HepG2 (cell line): ENCODE measurements around the gene SRSF4. TPM values are rescaled to one million over a fixed set of nuclear protein-coding genes. Genes with fewer than 3 reads are reported as not detected.

Experiments used
- CBX1 ChIP-seq: IDR thresholded peaks from one replicate; pipeline ENCODE4 v1.6.1; 2016; ENCODE audit warnings: antibody characterized with exemption, low read depth
- E2F5 ChIP-seq: sonication (generic); formaldehyde crosslinking; conservative IDR thresholded peaks from 2 replicates; pipeline ENCODE4 v1.4.0; 2020; ENCODE audit warnings: missing genetic modification reagents
- EEA1 ChIP-seq: sonication (generic); formaldehyde crosslinking; IDR thresholded peaks from 2 replicates; pipeline ENCODE4 v1.5.1; 2020; ENCODE audit warnings: mild to moderate bottlenecking, missing genetic modification reagents, borderline replicate concordance
- IRF1 ChIP-seq: sonication (generic); formaldehyde crosslinking; IDR thresholded peaks from 2 replicates; pipeline ENCODE4 v1.4.0; 2020; ENCODE audit warnings: low read depth, mild to moderate bottlenecking, missing genetic modification reagents
- KDM4B ChIP-seq: sonication (generic); formaldehyde crosslinking; IDR thresholded peaks from 2 replicates; pipeline ENCODE4 v1.4.0; 2020; ENCODE audit warnings: missing genetic modification reagents
- MAF1 ChIP-seq: sonication (generic); formaldehyde crosslinking; IDR thresholded peaks from 2 replicates; pipeline ENCODE4 v1.5.0; 2020; ENCODE audit warnings: missing genetic modification reagents, borderline replicate concordance
- NR2C2 ChIP-seq: sonication (generic); formaldehyde crosslinking; IDR thresholded peaks from 2 replicates; pipeline ENCODE4 v1.4.0; 2020; ENCODE audit warnings: missing genetic modification reagents, mild to moderate bottlenecking, moderate library complexity, borderline replicate concordance
- NR2F2 ChIP-seq: IDR thresholded peaks from 2 replicates; pipeline ENCODE4 v1.6.1; 2012; ENCODE audit warnings: low read depth, inconsistent platforms, borderline replicate concordance
- PHF20 ChIP-seq: sonication (generic); formaldehyde crosslinking; IDR thresholded peaks from 2 replicates; pipeline ENCODE4 v1.5.0; 2020; ENCODE audit warnings: mild to moderate bottlenecking, missing genetic modification reagents
- SOX6 ChIP-seq, 2 experiments: fragments of 450-650 bp in 1 of 2; sonication (generic) in 1 of 2; formaldehyde crosslinking in 1 of 2; IDR thresholded peaks; 2 replicates each; pipeline versions ENCODE4 v1.4.0 to v1.6.1; 2017 to 2020; ENCODE audit warnings: antibody characterized with exemption in 1 of 2, mild to moderate bottlenecking in 1 of 2, missing genetic modification reagents in 1 of 2
- TAF1 ChIP-seq: sonication (generic); formaldehyde crosslinking; IDR thresholded peaks from 2 replicates; pipeline ENCODE4 v1.4.0; 2020; ENCODE audit warnings: missing genetic modification reagents
- TARDBP ChIP-seq: sonication (generic); formaldehyde crosslinking; IDR thresholded peaks from 2 replicates; pipeline ENCODE4 v1.8.0; 2022; ENCODE audit warnings: mild to moderate bottlenecking, missing genetic modification reagents
- ZFP91 ChIP-seq: sonication (generic); formaldehyde crosslinking; IDR thresholded peaks from 2 replicates; pipeline ENCODE4 v1.9.0; 2022; ENCODE audit warnings: missing genetic modification reagents, mild to moderate bottlenecking, borderline replicate concordance
- ZMYM2 ChIP-seq: sonication (generic); formaldehyde crosslinking; IDR thresholded peaks from 2 replicates; pipeline ENCODE4 v1.8.0; 2022; ENCODE audit warnings: mild to moderate bottlenecking, missing genetic modification reagents
- ZNF18 ChIP-seq: sonication (generic); formaldehyde crosslinking; IDR thresholded peaks from 2 replicates; pipeline ENCODE4 v1.8.0; 2022; ENCODE audit warnings: mild to moderate bottlenecking, missing genetic modification reagents; ENCODE audit not compliant: insufficient replicate concordance
- ZNF232 ChIP-seq: sonication (generic); formaldehyde crosslinking; IDR thresholded peaks from 2 replicates; pipeline ENCODE4 v1.4.0; 2020; ENCODE audit warnings: missing genetic modification reagents, borderline replicate concordance
- ZNF30 ChIP-seq: sonication (generic); formaldehyde crosslinking; IDR thresholded peaks from 2 replicates; pipeline ENCODE4 v1.5.0; 2020; ENCODE audit warnings: mild to moderate bottlenecking, missing genetic modification reagents
- ZNF337 ChIP-seq: sonication (generic); formaldehyde crosslinking; IDR thresholded peaks from 2 replicates; pipeline ENCODE4 v1.5.1; 2020; ENCODE audit warnings: missing genetic modification reagents, low read depth, mild to moderate bottlenecking, borderline replicate concordance
- ZNF496 ChIP-seq: sonication (generic); formaldehyde crosslinking; IDR thresholded peaks from 2 replicates; pipeline ENCODE4 v1.8.1; 2023; ENCODE audit warnings: mild to moderate bottlenecking, moderate library complexity, missing genetic modification reagents; ENCODE audit not compliant: insufficient replicate concordance
- ZNF7 ChIP-seq: IDR thresholded peaks from 2 replicates; pipeline ENCODE4 v1.6.1; 2016; ENCODE audit warnings: missing biosample characterization, missing genetic modification reagents
- polyA plus RNA-seq, 8 experiments: library from polyadenylated mRNA; depleted of rRNA in 3 of 8; stranded (reverse) in 7 of 8; unstranded in 1 of 8; fragments of >200 nt; fragmentation: Illumina TruSeq in 4 of 8; extraction: Trizol in 4 of 8; gene quantifications; 2 replicates each; pipeline versions ENCODE4 v1.2.1 to v1.2.3, GENCODE V29; 2011 to 2016; ENCODE audit warnings: low read depth in 4 of 8, missing spikeins in 1 of 8, mixed read lengths in 1 of 8; ENCODE audit not compliant: insufficient read depth in 1 of 8
- total RNA-seq, 5 experiments: library from RNA; depleted of rRNA; stranded (reverse); fragments of >200 nt; fragmentation: Illumina TruSeq; extraction: Trizol; gene quantifications; 2 replicates each; pipeline ENCODE4 v1.2.3, GENCODE V29; 2016; ENCODE audit warnings: low read depth in 1 of 5
- TF ChIP-seq, protein P1 (sequence below): sonication (generic); formaldehyde crosslinking; IDR thresholded peaks from 2 replicates; pipeline ENCODE4 v1.4.0; 2020; ENCODE audit warnings: missing genetic modification reagents
- TF ChIP-seq, protein P2 (sequence below): sonication (generic); formaldehyde crosslinking; IDR thresholded peaks from 2 replicates; pipeline ENCODE4 v1.4.0; 2020; ENCODE audit warnings: missing genetic modification reagents

SRSF4 gene
- total and polyA plus RNA-seq, 2 of the 13 experiments (the other 11 are each of a cell fraction or from before 2014, with no cell fraction given) = 37.7 to 50.9 TPM

- TF ChIP-seq ZNF7 (CRISPR knock-in tag) (no peak), IRF1 (no peak), ZMYM2 (CRISPR knock-in tag) (no peak; the same call in 1 of the 2 replicates), MAF1 (CRISPR knock-in tag) (no peak; the same call in 1 of the 2 replicates), PHF20 (CRISPR knock-in tag) (peak; percentile 78), E2F5 (CRISPR knock-in tag) (peak; percentile 88), ZNF337 (CRISPR knock-in tag) (peak; percentile 19; the same call in 1 of the 2 replicates), NR2C2 (CRISPR knock-in tag) (peak; percentile 98), ZNF232 (CRISPR knock-in tag) (peak; percentile 37; the same call in 1 of the 2 replicates), SOX6 (IDR thresholded peaks at IDR 0.05) (no peak), SOX6 (CRISPR knock-in tag; IDR thresholded peaks at IDR 0.05) (peak; percentile 81), CBX1 (no peak), KDM4B (CRISPR knock-in tag) (peak; percentile 62; the same call in 1 of the 2 replicates), TARDBP (CRISPR knock-in tag) (peak; percentile 46; the same call in 1 of the 2 replicates), NR2F2 (no peak), TAF1 (CRISPR knock-in tag) (peak; percentile 90), EEA1 (CRISPR knock-in tag) (no peak), ZFP91 (CRISPR knock-in tag) (peak; percentile 91), ZNF18 (CRISPR knock-in tag) (no peak), ZNF496 (CRISPR knock-in tag) (no peak), ZNF30 (CRISPR knock-in tag) (no peak)
- TF ChIP-seq, protein P1, sequence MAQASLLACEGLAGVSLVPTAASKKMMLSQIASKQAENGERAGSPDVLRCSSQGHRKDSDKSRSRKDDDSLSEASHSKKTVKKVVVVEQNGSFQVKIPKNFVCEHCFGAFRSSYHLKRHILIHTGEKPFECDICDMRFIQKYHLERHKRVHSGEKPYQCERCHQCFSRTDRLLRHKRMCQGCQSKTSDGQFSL (CRISPR knock-in tag) = no peak; the same call in 1 of the 2 replicates
- TF ChIP-seq, protein P2, sequence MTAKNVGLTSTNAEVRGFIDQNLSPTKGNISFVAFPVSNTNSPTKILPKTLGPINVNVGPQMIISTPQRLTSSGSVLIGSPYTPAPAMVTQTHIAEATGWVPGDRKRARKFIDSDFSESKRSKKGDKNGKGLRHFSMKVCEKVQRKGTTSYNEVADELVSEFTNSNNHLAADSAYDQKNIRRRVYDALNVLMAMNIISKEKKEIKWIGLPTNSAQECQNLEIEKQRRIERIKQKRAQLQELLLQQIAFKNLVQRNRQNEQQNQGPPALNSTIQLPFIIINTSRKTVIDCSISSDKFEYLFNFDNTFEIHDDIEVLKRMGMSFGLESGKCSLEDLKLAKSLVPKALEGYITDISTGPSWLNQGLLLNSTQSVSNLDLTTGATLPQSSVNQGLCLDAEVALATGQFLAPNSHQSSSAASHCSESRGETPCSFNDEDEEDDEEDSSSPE = peak; percentile 92
Measured at GRCh38 chr1:29181413-29182225, at the start of gene SRSF4 (continued).
